H1 (cell line): ENCODE results near the gene RTEL1. TPM values are rescaled to one million over a fixed set of nuclear protein-coding genes. Genes with fewer than 3 reads are reported as not detected.

Experiments used
- CTCF ChIA-PET: fragments of 300-600 bp; sonication (Branson Sonifier 250); formaldehyde crosslinking; loops from one replicate; lab custom pipeline; 2021; ENCODE audit not compliant: partially characterized antibody; lab: Charles Lee
- POLR2A ChIA-PET: fragments of 300-600 bp; sonication (Branson Sonifier 250); formaldehyde crosslinking; loops from one replicate; lab custom pipeline; 2021; ENCODE audit warnings: inconsistent platforms; ENCODE audit not compliant: partially characterized antibody; lab: Charles Lee
- DNase-seq, 2 experiments: peaks; one replicate each; pipeline versions ENCODE4 v3.0.0 to v3.0.0-alpha.2; 2010 to 2022; ENCODE audit warnings: low spot score in 2 of 2, low read depth in 1 of 2, mixed read lengths in 1 of 2
- FAIRE-seq: peaks from 2 replicates; lab custom pipeline; 2011; peaks lifted over from hg19 to GRCh38; lab: Jason Lieb, UNC
- H2AFZ ChIP-seq: 2 replicates; pipeline ENCODE4 v1.8.1; 2012; ENCODE audit warnings: low read length, inconsistent platforms
- H2AK5ac ChIP-seq: 2 replicates; pipeline ENCODE4 v1.6.1; 2013; ENCODE audit warnings: low read depth, low read length
- H2BK120ac ChIP-seq: replicated peaks from 2 replicates; pipeline ENCODE3; 2013; ENCODE audit warnings: low read depth, low read length, inconsistent platforms
- H2BK12ac ChIP-seq: 2 replicates; pipeline ENCODE4 v1.6.1; 2013; ENCODE audit warnings: low read depth, low read length
- H2BK15ac ChIP-seq: 2 replicates; pipeline ENCODE4 v1.6.1; 2013; ENCODE audit warnings: low read length
- H2BK20ac ChIP-seq: 2 replicates; pipeline ENCODE4 v1.6.1; 2013; ENCODE audit warnings: low read length
- H2BK5ac ChIP-seq: 2 replicates; pipeline ENCODE4 v1.6.1; 2013; ENCODE audit warnings: low read depth, low read length
- H3K14ac ChIP-seq: 2 replicates; pipeline ENCODE4 v1.6.1; 2013; ENCODE audit warnings: inconsistent platforms; ENCODE audit not compliant: insufficient read length
- H3K18ac ChIP-seq: 2 replicates; pipeline ENCODE4 v1.6.1; 2013; ENCODE audit warnings: low read length; ENCODE audit errors: extremely low read depth
- H3K23ac ChIP-seq: 2 replicates; pipeline ENCODE4 v1.6.1; 2013; ENCODE audit warnings: inconsistent platforms; ENCODE audit not compliant: insufficient read length
- H3K23me2 ChIP-seq: 2 replicates; pipeline ENCODE4 v1.6.1; 2013; ENCODE audit warnings: low read depth, low read length
- H3K27ac ChIP-seq: 2 replicates; pipeline ENCODE4 v1.6.1; 2011; ENCODE audit warnings: low read depth, low read length, inconsistent platforms
- H3K27me3 ChIP-seq, 4 experiments: replicated peaks in 1 of 4; 1 replicate in 1 of 4; 2 replicates in 3 of 4; pipeline versions ENCODE4 v1.6.1 to v1.8.1; 2011 to 2013; ENCODE audit warnings: low read length in 3 of 4, mild to moderate bottlenecking in 3 of 4, inconsistent platforms in 2 of 4, mixed read lengths in 2 of 4, moderate library complexity in 1 of 4; ENCODE audit not compliant: control insufficient read depth in 3 of 4, insufficient read depth in 3 of 4; ENCODE audit errors: extremely low read depth in 1 of 4
- H3K36me3 ChIP-seq, 4 experiments: 2 replicates each; pipeline versions ENCODE4 v1.6.1 to v1.8.1; 2011 to 2013; ENCODE audit warnings: mild to moderate bottlenecking in 4 of 4, low read length in 3 of 4, moderate library complexity in 2 of 4, control low read depth in 1 of 4, inconsistent platforms in 1 of 4; ENCODE audit not compliant: insufficient read depth in 4 of 4, control insufficient read depth in 2 of 4
- H3K4ac ChIP-seq: replicated peaks from 2 replicates; pipeline ENCODE3; 2013; ENCODE audit warnings: low read length, low read depth, mixed read lengths, inconsistent platforms; ENCODE audit not compliant: insufficient read length
- H3K4me1 ChIP-seq, 4 experiments: replicated peaks in 1 of 4; 1 replicate in 1 of 4; 2 replicates in 3 of 4; pipeline versions ENCODE4 v1.6.1 to v1.8.1; 2011 to 2013; ENCODE audit warnings: low read length in 3 of 4, inconsistent platforms in 2 of 4, mixed read lengths in 1 of 4; ENCODE audit not compliant: insufficient read depth in 4 of 4, control insufficient read depth in 3 of 4
- H3K4me2 ChIP-seq, 2 experiments: 2 replicates each; pipeline versions ENCODE4 v1.6.1 to v1.8.1; 2011 to 2013; ENCODE audit warnings: low read depth in 2 of 2, low read length in 2 of 2, control low read depth in 1 of 2, inconsistent platforms in 1 of 2, mild to moderate bottlenecking in 1 of 2; ENCODE audit not compliant: insufficient read depth in 1 of 2
- H3K4me3 ChIP-seq, 4 experiments: fragments of 200-600, 300-600 bp in 1 of 4; sonication (generic), shearing (Covaris generic), sonication (Bioruptor Twin) in 1 of 4; 2 replicates each; pipeline versions ENCODE4 v1.5.1 to v1.8.1; 2011 to 2016; ENCODE audit warnings: low read length in 4 of 4, low read depth in 3 of 4, control low read depth in 2 of 4, inconsistent platforms in 2 of 4, mild to moderate bottlenecking in 2 of 4, mixed read lengths in 1 of 4, moderate library complexity in 1 of 4; ENCODE audit not compliant: insufficient read depth in 2 of 4; ENCODE audit errors: extremely low read depth in 1 of 4
- H3K56ac ChIP-seq: replicated peaks from 2 replicates; pipeline ENCODE3; 2013; ENCODE audit warnings: low read depth, mild to moderate bottlenecking, mixed read lengths, low read length, inconsistent platforms; ENCODE audit not compliant: insufficient read length
- H3K79me1 ChIP-seq: 2 replicates; pipeline ENCODE4 v1.6.1; 2013; ENCODE audit warnings: low read depth, low read length, control low read depth
- H3K79me2 ChIP-seq, 2 experiments: 2 replicates each; pipeline versions ENCODE4 v1.6.1 to v1.8.1; 2012 to 2013; ENCODE audit warnings: low read length in 2 of 2, mild to moderate bottlenecking in 2 of 2, inconsistent platforms in 1 of 2; ENCODE audit not compliant: insufficient read depth in 2 of 2, control insufficient read depth in 1 of 2
- H3K9ac ChIP-seq, 4 experiments: replicated peaks in 1 of 4; 1 replicate in 1 of 4; 2 replicates in 3 of 4; pipeline versions ENCODE4 v1.6.1 to v1.8.1; 2011 to 2013; ENCODE audit warnings: low read depth in 3 of 4, low read length in 3 of 4, control low read depth in 2 of 4, mild to moderate bottlenecking in 2 of 4, moderate library complexity in 2 of 4, inconsistent platforms in 1 of 4; ENCODE audit errors: extremely low read depth in 1 of 4
- H3K9me3 ChIP-seq, 2 experiments: 2 replicates each; pipeline versions ENCODE4 v1.6.1 to v1.8.1; 2012 to 2013; ENCODE audit warnings: mild to moderate bottlenecking in 2 of 2, moderate library complexity in 2 of 2, control low read depth in 1 of 2, inconsistent platforms in 1 of 2, low read depth in 1 of 2, low read length in 1 of 2, mixed read lengths in 1 of 2; ENCODE audit not compliant: insufficient read depth in 2 of 2
- H4K20me1 ChIP-seq, 2 experiments: replicated peaks in 1 of 2; 2 replicates each; pipeline versions ENCODE3 to v1.8.1; 2011 to 2013; ENCODE audit warnings: inconsistent platforms in 2 of 2, low read length in 2 of 2, mild to moderate bottlenecking in 1 of 2; ENCODE audit not compliant: insufficient read depth in 2 of 2, control insufficient read depth in 1 of 2
- H4K5ac ChIP-seq: 2 replicates; pipeline ENCODE4 v1.6.1; 2013; ENCODE audit warnings: low read length, low read depth, mixed read lengths, inconsistent platforms; ENCODE audit not compliant: insufficient read length
- H4K8ac ChIP-seq: 2 replicates; pipeline ENCODE4 v1.8.0; 2013; ENCODE audit warnings: mild to moderate bottlenecking, moderate library complexity, low read length, inconsistent platforms; ENCODE audit not compliant: insufficient read depth; ENCODE audit errors: extremely low read depth
- H4K91ac ChIP-seq: replicated peaks from 2 replicates; pipeline ENCODE3; 2013; ENCODE audit warnings: low read length, mixed read lengths, inconsistent platforms; ENCODE audit not compliant: insufficient read length
- ASH2L ChIP-seq: fragments of 200-600, 300-600 bp; sonication (generic); IDR thresholded peaks from one replicate; pipeline ENCODE4 v1.7.1; 2017; ENCODE audit warnings: low read length
- CBX5 ChIP-seq: fragments of 300-800, 300-1000 bp; sonication (generic); IDR thresholded peaks from 2 replicates; pipeline ENCODE4 v1.7.1; 2016; ENCODE audit warnings: antibody characterized with exemption, low read length, low read depth
- EP300 ChIP-seq, 2 experiments: IDR thresholded peaks; 1 replicate in 1 of 2; 2 replicates in 1 of 2; pipeline ENCODE4 v1.6.1; 2011 to 2012; ENCODE audit warnings: low read depth in 2 of 2, low read length in 2 of 2, mild to moderate bottlenecking in 2 of 2, borderline replicate concordance in 1 of 2, inconsistent platforms in 1 of 2, moderate library complexity in 1 of 2
- HDAC6 ChIP-seq: IDR thresholded peaks from one replicate; pipeline ENCODE4 v1.7.1; 2012; ENCODE audit warnings: low read depth, mild to moderate bottlenecking, inconsistent platforms, low read length, moderate library complexity
- POLR2AphosphoS5 ChIP-seq: IDR thresholded peaks from 2 replicates; pipeline ENCODE4 v1.6.1; 2011; ENCODE audit warnings: low read depth, low read length
- WGBS, 2 experiments: shearing (Covaris generic) in 1 of 2; methylation state at CpG; one replicate each; pipeline versions ENCODE4 v1.1.6 to v1.1.7; 2013 to 2015; ENCODE audit warnings: low lambda C conversion rate in 2 of 2, mixed read lengths in 2 of 2, inconsistent platforms in 1 of 2, low coverage in 1 of 2, missing lambda C conversion rate in 1 of 2; ENCODE audit not compliant: insufficient replicate concordance in 2 of 2, insufficient coverage in 1 of 2, insufficient read length in 1 of 2; ENCODE audit errors: extremely low coverage in 1 of 2, missing lambda C conversion rate in 1 of 2; 5-methylcytosine and 5-hydroxymethylcytosine counted together
- polyA plus RNA-seq, 7 experiments: library from polyadenylated mRNA; depleted of rRNA in 3 of 7; stranded (reverse) in 5 of 7; unstranded in 2 of 7; fragments of >200 nt in 5 of 7; fragments of 200-250 nt in 2 of 7; gene quantifications; 1 replicate in 5 of 7; 2 replicates in 1 of 7; 4 replicates in 1 of 7; pipeline versions ENCODE4 v1.2.1 to v1.2.3, GENCODE V29; 2011 to 2013; ENCODE audit warnings: missing spikeins in 2 of 7, mixed read lengths in 2 of 7
- total RNA-seq: library from RNA; stranded (reverse); fragmentation: NEBNext Ultra II Directional; extraction: Animal tissue kit (Norgen Biotek cat#: 25700); gene quantifications from 2 replicates; pipeline ENCODE4 v1.2.1, GENCODE V29; 2021
- TF ChIP-seq, protein P1 (sequence below): IDR thresholded peaks from 2 replicates; pipeline ENCODE4 v1.6.1; 2011; ENCODE audit warnings: low read length, improper control_type of control experiment

RTEL1 gene
- total and polyA plus RNA-seq, 2 of the 8 experiments (the other 6 are each of a cell fraction or from before 2014, with no cell fraction given), result 16.2 to 37.1 TPM

DNA sequence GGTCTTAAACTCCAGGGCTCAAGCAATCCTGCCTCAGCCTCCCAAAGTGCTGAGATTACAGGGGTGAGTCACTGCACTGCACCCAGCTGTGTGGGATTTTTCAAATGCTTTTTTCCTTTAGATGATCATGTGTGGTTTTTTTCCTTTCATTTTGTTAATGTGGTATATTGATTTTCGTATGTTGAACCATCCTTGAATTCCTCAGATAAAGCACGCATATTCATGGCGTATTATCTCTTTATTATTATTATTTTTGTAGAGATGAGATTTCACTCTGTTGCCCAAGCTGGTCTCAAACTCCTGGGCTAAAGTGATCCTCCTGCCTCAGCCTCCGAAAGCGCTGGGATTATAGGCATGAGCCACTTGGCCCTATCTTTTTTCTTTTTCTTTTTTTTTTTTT is 56.7 kb downstream of the RTEL1 start:
- H3K27me3 ChIP-seq, result no peaks in the 10 kb centered on the region
- no peak overlapping the region for H4K8ac ChIP-seq
- CTCF ChIA-PET, result no interaction called here
- DNase-seq, result no peak
- H2AK5ac ChIP-seq, result no peak overlapping the region
- no peak for TF ChIP-seq CBX5
- TF ChIP-seq HDAC6, result no peak
- no peak for TF ChIP-seq EP300 (IDR thresholded peaks at IDR 0.05; ENCODE audit: borderline replicate concordance in 1 of 2, low read depth in 2 of 2, low read length in 2 of 2)
- TF ChIP-seq ASH2L, result no peak
- TF ChIP-seq, protein P1, sequence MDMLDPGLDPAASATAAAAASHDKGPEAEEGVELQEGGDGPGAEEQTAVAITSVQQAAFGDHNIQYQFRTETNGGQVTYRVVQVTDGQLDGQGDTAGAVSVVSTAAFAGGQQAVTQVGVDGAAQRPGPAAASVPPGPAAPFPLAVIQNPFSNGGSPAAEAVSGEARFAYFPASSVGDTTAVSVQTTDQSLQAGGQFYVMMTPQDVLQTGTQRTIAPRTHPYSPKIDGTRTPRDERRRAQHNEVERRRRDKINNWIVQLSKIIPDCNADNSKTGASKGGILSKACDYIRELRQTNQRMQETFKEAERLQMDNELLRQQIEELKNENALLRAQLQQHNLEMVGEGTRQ, result no peak
- TF ChIP-seq POLR2AphosphoS5, result no peak
- TF ChIP-seq, all 59 proteins: peak for 0
- no peak for FAIRE-seq
- no peaks in the 10 kb centered on the region for H3K23me2 ChIP-seq
- POLR2A ChIA-PET, result interaction anchor here (1.3 kb wide), 1 partner anchor 12 kb away, joined by 3 read pairs; no protein-coding TSS in a partner anchor
- peaks cover 0 to 61% of the 10 kb centered on the region in 2 experiments; a peak in 2 of 4 replicates for H3K79me2 ChIP-seq
- no peaks in the 10 kb centered on the region for H3K9me3 ChIP-seq
- H2AFZ ChIP-seq, result no peak overlapping the region
- no peak overlapping the region for H4K5ac ChIP-seq
- H3K79me1 ChIP-seq, result 0 out of 2 replicates have a peak, but pooled peaks cover 4% of the 10 kb centered on the region
- H2BK20ac ChIP-seq, result no peak overlapping the region
- H3K14ac ChIP-seq, result no peak overlapping the region
- no peak overlapping the region for H3K27ac ChIP-seq
- no peak overlapping the region for H3K4ac ChIP-seq
- no peak overlapping the region for H3K56ac ChIP-seq
- H3K4me3 ChIP-seq, result no peak overlapping the region
- H2BK15ac ChIP-seq, result no peak overlapping the region
- H2BK12ac ChIP-seq, result no peak overlapping the region
- H4K20me1 ChIP-seq, result peaks cover 0 to 4% of the 10 kb centered on the region in 2 experiments
- 99% methylated on average over 5 of the region's 5 CpGs; no CpG with 5 or more reads in 1 of the 2 experiments for WGBS, 2 experiments
- no peak overlapping the region for H3K4me2 ChIP-seq
- no peak overlapping the region for H4K91ac ChIP-seq
- H2BK120ac ChIP-seq, result no peak overlapping the region
- no peaks in the 10 kb centered on the region for H3K4me1 ChIP-seq
- H3K9ac ChIP-seq, result no peak overlapping the region
- H3K18ac ChIP-seq, result no peak overlapping the region
- H3K36me3 ChIP-seq, result peaks cover 2 to 20% (median 9%) of the 10 kb centered on the region in 4 experiments
- H2BK5ac ChIP-seq, result no peak overlapping the region
- H3K23ac ChIP-seq, result no peak overlapping the region
